ENCODE data around the gene GRIK3.

GRIK3 gene

DNA sequence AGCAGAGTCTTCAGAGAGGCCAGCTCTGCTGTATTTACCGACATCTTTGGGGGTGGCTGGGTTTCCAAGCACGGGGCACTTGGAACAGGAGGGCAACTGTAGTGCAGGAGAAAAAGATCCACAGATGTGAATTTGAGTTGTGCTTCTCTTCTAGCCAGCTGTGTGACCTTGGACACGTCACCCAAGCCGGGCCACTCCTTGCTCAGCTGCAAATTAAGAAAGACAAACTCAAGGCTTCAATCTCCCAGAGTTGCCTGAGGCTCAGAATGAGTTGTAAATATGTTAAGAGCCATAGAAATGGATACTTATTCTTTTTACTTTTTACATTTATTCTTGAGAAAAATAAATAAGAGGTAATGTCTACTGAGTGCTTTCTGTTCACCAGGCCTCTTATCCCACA, 24.3 kb downstream of the GRIK3 start:
- DNase-seq, result no peak

DNA sequence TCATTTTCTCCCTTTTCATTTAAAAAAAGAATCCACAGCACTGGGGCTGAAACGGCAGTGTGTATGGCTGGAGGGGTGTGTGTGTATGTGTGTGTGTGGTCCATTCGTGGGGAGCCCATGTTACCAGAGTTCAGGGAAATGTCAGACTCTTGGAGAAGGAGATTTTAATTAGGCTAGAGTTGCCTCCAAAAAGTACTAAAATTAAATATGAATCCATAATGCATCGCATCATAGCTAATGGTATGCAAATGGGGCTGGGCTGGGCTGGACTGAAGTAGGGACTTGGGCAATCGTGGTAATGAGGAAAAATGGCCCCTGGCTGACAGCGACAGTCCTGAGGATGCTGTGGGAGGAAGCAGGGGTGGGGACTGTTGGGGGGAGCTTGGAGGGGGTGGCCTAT, 24.8 kb downstream of the GRIK3 start:
- no peak for DNase-seq

DNA sequence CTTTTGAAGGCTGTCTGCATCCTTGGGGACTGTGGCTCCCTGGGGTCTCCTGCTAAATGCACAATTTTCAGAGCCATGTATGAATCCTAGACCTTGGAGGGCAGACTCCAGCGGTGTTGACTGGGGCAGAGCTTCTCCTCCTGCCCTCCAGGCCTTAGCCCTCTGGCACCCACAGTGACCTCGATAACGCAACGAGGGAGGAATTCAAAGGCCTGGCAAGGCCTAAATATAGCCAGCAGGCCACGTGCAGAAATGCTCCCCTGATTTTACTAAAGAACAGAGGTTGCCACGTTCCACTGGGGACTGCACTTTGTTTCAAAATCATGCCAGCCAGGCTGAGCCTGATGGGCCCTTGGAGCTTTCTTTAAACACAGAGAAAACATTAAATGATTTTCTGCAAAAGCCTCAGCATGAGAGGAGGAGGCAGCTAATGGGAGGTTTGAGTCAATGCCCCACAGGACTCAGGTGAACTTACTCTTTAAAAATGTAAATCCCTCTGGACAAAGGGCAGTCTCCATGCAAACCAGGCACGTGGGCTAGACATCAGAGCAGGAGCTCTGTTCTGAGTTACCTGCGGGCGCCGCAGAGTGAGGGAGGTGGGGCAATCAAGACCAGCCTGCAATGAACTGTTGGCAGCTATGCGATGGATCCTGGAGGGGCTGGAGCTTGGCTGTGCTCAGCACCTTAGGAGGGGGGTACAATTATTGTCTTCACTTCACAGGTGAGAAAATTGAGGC, 28.0 kb downstream of the GRIK3 start:
- DNase-seq, result no peak

DNA sequence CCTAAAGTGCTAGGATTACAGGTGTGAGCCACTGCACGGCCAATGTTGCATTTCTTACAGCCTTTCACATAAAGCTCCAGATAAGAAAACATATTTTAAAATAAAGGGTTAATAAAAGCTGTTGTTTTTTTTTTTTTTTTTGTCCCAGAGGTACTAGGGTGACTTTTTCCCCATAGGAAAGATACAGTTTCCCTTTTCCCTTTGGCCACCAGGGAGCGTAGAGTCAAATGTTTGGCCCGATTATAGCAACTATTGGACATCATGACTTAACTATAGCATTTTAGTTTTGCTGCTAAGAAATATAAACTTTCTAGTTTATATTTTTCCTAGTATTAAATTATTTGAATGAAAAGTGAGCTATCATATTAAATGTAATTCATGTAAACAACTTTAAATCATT, 31.4 kb downstream of the GRIK3 start:
- DNase-seq, result no peak

DNA sequence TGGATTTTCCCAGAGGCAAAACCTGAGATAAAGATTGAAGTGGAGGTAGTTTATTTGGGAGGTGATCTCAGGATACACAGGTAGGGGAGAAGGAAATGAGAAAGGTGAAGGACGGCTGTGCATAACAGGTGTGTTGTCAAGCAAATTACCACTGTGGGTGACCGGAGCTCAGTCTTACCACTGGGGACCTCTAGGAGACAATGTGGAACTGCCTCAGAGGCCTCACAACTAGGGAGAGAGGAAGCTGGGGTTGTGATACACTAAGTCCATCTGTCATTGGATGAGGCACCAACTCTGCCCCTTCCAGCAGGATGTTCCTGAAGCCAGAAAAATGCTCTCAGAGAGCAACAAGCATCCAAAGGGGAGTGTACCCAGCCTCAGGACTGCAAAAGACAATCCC, 32.6 kb downstream of the GRIK3 start:
- DNase-seq, result no peak

DNA sequence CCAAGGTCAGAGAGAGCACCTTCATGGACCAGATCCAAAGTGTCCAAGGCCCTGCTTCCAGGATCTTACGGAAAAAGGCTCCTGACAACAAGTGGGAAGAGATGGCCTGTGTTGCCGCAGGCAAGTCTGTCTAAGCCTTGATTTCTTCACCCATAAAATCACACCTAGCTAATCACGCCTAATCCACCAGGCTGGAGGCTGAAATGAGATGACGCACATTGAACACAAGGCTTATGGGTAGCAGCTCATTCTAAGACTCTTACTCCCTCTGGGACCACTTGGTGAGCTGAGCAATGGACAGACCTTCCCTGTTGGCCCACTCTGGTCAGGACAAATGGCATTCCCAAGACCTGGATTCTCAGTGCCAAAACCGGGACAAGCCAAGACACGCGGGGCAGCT, 38.2 kb downstream of the GRIK3 start:
- DNase-seq, result no peak

DNA sequence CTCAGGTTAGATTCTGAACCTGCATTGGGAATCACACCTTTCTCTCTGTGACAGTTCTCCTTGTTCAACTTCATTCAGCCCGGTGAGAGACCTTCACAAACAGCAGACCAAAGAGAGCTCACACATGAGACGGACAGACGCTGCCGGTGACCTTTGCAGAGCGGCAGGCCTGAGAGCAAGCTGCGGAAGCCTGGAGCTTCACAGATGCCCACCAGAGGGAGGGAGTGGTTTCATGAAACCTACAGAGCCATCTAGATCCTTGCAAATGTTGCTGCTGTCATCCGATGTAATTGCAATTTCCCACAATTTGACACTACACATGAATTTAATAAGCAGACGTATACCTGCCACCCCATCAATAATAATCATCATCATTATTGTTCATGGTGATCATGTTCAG, 39.4 kb downstream of the GRIK3 start:
- no peak for DNase-seq

DNA sequence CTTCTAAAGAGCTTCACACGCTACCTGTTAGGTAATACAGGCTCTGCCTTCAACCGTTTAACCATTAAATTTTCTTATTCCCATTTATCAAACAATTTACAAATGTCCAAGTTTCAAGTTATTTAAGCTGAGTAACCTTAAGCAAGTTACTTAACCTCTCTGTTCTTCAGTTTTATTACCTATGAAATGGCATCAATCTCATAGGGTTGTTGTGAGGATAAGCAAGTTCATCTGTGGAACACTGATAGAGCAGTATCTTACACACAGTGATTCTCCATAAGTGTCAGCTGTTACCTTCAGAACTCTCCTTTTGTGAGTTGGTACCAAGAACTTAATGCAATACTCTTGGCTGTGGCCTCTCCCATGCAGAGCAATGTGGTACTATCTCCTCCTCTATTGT, 40.0 kb downstream of the GRIK3 start:
- DNase-seq, result no peak

DNA sequence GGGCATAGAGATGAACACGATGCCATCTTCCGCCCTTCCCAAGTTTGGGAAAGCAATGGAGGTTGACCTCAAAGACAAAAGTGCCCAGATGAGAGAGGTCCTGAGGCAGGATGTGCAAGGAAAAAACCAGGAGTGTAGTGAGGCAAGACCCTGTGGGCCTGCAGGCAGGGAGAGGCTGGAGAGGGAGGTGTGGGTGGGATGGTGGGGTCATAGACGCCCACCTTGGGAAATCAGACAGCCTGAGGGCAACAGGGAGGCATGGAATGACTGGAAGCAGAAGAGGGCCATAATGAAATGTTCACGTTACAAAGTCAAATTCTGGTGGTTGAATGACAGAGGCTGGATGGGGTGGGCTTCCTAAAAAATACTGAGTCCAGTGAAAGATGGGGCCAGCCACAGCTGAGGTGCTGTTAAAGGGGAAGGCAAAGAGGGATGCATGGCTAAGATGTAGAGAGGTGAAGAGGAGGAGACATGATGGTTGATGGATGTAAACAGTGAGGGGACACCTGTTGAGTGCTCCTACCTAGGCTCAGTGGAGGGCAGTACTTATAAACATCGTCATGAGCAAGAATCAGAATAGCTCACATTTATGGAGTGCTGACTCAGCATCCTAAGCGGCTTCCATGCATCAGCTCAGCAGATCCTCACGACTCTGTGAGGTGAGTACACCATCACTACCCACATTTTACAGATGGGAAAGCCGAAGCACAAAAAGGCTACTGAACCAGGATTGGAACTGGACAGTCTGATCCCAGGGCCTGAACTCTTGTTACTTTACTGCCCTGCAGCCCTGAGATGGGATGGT, 42.0 kb downstream of the GRIK3 start:
- DNase-seq, result no peak

DNA sequence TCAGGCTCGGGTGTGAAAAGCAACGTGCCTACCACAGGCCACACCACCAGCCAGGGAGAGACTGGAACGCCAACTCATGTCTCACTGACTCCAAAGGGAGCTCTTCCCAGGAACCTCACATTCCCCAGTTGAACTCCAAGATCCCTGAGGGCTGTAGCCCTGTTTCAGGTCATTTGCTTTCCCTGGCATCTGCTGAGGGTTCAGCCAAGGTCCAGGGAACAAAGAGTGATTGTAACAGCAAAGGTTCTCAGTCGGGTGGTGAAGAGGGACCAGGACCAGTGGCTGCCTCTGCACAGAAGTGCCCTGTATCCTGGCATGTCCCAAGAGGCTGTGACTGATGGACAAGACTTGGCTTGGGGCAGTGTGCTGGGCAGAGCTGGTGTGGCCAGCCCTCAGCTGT, 42.8 kb downstream of the GRIK3 start:
- no peak for DNase-seq

DNA sequence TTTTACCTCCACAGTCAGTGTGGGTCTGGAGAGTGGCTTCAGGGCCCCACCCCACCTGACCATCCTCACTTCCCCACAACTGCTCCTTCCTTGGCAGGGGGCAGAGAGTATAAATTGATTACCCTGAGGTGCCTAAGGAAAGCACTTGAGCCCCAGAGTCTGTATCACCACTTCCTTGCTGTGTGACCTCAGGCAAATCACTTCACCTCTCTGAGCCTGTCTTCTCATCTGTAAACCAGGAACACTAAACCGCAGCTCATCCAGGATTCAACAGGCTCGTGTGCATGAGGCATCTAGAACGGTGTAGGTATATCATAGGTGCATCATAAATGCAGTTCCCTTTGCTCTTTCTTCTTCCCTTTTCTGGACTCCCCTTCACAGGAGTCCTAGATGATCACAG, 43.4 kb downstream of the GRIK3 start:
- DNase-seq, result no peak

DNA sequence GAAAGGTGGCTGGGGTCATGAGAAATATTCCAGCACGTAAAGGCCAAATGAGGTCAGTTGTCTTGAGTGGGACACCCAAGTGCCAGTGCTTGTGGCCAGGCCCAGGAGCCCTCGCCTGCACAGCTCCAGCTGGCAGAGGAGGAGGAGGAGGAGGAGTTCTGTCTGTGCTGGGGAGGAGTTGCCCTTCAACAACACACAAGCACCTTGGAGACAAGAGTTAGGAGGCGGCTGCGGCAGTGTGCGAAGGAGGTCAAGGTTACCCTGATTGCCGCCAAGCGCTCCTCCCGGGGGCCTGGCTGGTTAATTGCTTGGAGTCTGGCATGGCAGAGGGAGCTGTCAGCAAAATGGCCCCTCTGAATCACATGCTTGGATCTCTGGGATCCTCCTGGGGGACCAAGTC, 45.1 kb downstream of the GRIK3 start:
- DNase-seq, result no peak

DNA sequence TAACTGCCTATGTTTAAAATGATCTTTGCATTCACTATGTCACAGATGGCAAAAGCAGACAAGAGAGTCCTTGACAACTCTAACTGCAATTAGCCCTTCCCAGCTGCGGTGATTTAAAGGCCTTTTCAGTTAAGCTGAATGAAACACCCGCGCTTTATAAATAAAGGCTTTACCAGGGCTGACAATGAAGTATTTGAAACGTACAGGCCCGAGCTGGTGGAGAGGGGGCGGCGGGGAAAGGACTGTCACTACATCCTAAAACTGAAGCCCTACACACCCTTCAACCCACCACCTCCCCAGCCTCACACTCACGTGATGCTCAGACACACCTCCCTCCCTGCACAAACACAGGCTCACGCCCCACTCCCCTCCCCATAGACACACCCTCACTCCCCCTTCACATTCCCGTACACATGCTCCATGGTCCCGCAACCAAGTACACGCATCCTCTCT, 45.5 kb downstream of the GRIK3 start:
- DNase-seq, result no peak

DNA sequence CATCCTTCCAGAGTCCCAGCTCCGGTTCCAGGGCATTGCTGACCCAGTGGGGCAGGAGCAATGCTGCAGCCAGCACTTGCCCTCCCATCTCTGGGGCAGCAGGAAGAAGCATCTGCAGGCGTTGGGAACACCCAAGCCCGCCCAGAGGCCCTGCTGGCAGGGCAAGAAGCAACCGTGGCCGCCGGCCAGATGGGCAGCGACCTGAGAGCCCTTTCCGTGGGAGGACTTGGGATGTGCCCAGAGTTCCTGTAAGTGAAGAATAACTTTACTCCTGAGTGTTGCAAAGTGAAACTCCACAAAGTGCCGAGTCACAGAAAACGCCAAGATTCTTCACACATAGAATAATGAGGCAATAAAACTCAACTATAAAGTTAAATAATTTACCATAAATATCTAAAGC, 46.0 kb downstream of the GRIK3 start:
- DNase-seq, result no peak

DNA sequence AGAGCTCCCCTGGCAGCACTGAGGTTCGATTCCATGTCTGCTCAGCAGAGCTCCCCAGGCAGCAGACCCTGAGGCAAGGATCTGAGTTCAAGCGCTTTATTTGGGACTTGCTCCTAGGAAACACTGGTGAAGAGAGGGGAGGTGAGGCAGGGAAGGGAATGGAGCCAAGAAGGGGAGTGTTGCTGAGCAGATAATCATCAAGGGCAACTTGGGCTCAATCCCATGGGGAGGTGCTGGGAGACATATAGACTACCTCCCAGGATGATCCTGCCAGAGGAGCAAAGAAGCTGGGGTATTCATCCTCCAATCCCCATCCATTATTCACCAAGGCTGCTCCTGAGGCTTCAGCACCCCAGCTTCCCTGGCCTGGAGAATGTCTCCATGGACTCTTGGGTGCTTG, 47.0 kb downstream of the GRIK3 start:
- no peak for DNase-seq

DNA sequence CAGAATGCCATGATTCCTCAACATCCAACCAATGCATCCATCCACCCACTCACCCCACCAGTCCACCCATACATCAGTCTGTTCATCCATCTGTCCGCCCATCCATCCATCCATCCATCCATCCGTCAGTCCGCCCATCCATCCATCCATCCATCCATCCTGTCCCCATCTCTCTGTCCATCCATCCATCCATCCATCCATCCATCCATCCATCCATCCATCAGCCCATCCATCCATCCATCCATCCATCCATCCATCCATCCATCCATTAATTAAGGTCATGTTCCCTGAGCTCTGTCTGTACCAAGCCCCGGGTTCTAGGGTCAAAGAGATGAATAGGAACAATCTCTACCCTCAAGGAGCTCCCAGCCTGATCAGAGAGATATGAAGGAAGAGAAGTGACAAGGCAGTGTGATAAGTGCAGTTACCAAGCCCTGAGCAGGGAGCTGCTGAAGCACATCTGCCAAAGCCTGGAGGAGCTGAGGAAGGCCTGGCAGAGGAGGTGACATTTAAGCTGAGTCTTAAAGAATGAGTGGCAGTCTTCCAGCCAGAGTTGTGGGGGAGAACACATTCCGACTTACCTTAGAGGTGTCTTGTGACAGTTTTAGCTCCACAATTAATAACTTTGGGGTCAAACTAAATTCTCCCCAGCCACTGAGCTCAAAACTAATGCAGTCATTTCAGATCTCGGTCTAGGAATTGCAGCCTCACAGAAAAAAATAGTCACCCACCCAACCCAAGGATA, 47.9 kb downstream of the GRIK3 start:
- no peak for DNase-seq

DNA sequence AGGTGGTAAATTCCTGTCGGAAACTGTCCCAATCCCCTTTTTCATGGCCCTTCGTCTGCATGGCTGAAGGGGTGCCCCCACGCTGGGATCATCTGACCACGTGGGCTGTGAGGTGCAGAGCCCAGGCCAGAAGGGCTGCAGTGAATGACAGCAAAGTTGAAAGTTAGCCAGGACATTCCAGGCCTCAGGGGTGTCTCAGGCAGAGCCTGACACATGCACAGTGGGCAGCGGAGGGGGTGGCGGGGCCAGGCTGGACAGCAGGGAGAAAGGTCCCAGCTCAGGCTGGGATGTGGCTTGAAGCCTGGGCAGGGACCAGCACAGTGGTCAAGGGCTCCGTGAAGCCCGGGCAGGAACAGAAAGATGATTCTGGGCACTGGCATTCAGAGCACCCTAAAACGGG, 49.6 kb downstream of the GRIK3 start:
- no peak for DNase-seq

DNA sequence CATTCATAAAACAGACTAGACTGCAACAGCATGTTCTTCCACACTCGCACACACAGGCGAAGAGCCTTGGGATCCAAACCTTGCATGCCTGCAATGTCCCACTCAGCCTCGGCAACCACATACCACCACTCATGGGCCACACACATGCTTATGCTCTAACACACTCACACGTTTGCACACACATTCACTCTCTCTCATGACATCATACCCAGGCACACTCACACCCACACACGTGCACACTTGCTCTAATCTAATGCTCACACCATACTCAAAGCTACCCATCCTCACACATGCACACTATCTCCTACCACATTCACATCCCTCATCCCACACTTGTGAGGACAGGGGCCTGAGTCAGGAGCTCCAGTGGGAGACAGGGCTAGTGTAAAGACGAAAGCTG, 50.3 kb downstream of the GRIK3 start:
- no peak for DNase-seq

DNA sequence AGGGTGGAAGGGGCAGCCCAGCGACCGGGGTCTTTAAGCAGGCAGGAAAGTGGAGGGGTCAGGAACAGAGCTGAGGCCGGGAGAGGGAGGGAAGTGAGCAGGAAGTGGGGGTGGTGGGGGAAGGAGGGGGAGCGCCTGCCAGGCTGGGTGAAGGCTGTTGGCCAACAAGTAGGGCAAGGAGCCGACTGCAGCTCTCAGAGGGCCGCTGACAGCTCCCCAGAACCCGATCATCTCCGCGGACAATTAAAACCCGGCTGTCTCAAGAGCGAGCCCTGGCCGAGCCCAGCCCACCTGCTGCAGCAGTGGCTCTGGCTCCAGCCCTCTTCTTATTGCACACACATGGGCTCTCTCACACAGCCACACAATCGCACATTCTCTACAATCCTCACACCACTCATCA, 51.6 kb downstream of the GRIK3 start:
- DNase-seq, result no peak

DNA sequence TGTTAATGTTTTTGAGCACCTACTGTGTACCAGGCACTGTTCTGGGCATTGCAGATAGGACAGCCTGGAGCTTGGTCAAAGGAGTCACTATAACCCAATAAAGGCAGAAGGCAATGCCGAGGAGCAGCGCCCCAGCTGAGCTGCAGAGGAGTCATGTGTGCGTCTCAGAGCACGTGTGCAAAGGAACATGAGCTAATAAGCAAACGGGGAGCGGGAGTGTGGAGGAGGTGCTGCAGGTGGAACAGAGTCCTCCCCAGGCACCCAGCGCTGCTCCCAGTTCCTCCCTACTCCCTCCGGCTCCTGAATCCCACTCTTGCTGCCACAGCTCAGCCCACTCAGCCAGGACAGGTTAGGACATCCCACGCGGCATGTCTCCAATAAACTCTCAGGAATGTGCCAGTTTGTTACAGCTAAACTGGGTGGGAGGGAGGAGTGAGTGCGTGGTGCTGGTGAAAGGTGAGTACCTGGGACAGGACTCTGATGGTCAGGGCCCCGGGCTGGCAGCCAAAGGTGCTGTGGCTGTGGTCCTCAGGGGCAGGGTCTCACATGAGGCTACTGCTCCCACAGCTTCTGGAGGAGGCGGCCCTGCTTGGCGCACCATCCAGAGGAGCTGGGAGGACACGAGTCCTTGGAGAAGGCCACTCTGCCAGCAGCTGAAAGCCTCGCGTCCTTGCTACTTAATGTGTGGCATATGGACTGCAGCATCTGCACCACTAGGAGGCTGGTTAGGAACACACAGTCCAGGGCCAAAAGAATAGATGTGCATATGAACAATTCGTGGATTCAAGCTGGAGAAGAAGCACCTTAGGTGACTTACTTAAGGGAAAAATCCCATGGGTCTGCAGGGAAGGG, 52.3 kb downstream of the GRIK3 start:
- no peak for DNase-seq

DNA sequence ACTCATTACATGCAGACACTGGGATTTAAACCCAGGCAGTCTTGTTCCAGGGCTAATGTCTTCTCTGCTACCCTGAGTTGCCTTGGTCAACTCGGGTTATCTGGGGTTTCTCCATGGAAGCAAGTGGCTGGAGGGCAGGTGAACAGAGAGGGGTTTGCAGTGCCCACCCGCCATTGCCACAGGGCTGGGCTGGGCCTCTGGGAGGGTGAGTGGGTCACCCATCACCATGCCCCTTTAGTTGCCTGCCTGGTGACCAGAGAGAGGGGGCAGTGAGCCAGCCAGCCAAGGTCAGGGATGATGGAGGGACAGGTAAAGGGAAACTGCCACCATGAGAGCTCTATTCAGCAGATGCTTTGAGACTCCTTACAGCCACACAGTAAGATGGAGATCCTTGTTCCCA, 53.2 kb downstream of the GRIK3 start:
- DNase-seq, result no peak

DNA sequence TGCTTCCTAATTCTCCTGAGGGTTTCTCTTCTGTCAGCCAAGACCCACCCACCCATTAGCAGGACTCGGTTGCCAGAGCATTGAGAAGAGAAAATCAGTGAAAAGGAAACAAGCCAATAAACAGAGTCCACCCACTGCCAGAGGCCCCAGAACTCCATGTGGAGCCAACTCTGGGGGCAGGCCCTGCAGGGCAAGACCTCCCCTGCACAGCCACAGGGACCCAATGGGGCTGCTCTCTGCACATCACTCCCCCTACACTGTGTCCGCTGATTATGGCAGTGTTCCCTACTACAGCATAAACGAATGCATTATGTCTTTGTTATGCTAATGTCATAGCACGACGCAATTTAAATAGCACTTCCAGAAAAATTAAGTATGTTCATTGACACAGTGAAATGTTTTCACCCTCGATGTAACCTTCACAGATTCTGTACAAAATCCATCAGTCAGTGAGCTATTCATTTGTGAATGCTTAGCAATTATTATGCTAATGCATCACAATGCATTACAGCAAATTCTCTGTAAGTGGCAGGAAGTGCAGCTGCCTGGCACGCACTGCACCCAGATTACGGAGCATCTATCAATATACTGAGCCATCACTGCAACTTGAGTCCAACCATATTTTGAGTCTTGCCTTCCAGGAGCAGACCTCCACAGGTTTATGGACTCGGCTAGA, 56.4 kb downstream of the GRIK3 start:
- DNase-seq, result no peak
